Fibroblast of lung (primary cell): Measurements from ENCODE around the gene RBM17. TPM values are rescaled to one million over a fixed set of nuclear protein-coding genes. Genes with fewer than 3 reads are reported as not detected.
A peak's percentile ranks its signal among the peaks of the same experiment; 100 is the strongest.

Source experiments
- DNase-seq, 2 donors: peaks; one replicate each; pipeline versions ENCODE4 v3.0.0 to v3.0.0-alpha.2; 2010; ENCODE audit warnings: low read depth in 2 of 2
- H2AFZ ChIP-seq: 2 replicates; pipeline ENCODE4 v1.5.1; 2012; ENCODE audit warnings: low read length, control low read depth, inconsistent platforms
- H3K27ac ChIP-seq: 2 replicates; pipeline ENCODE4 v1.5.1; 2011; ENCODE audit warnings: low read length, control low read depth; ENCODE audit not compliant: insufficient read depth
- H3K27me3 ChIP-seq: 2 replicates; pipeline ENCODE4 v1.5.1; 2011; ENCODE audit warnings: mild to moderate bottlenecking, low read length; ENCODE audit not compliant: control insufficient read depth, insufficient read depth
- H3K36me3 ChIP-seq: 2 replicates; pipeline ENCODE4 v1.5.1; 2011; ENCODE audit warnings: low read length; ENCODE audit not compliant: control insufficient read depth, insufficient read depth
- H3K4me1 ChIP-seq: 2 replicates; pipeline ENCODE4 v1.5.1; 2011; ENCODE audit warnings: low read length; ENCODE audit not compliant: control insufficient read depth, insufficient read depth; ENCODE audit errors: extremely low read depth
- H3K4me2 ChIP-seq: 2 replicates; pipeline ENCODE4 v1.5.1; 2011; ENCODE audit warnings: low read length, control low read depth; ENCODE audit not compliant: insufficient read depth; ENCODE audit errors: extremely low read depth
- H3K4me3 ChIP-seq, 4 experiments: fragments of 200-600 bp in 1 of 4; sonication (generic) in 1 of 4; replicated peaks in 1 of 4; 2 replicates each; pipeline ENCODE4 v1.5.1; 2011 to 2016; ENCODE audit warnings: low read length in 4 of 4, low read depth in 3 of 4, mild to moderate bottlenecking in 3 of 4, control low read depth in 2 of 4, inconsistent platforms in 1 of 4, mixed read lengths in 1 of 4; ENCODE audit not compliant: insufficient read depth in 1 of 4; ENCODE audit errors: control extremely low read depth in 1 of 4
- H3K79me2 ChIP-seq: 2 replicates; pipeline ENCODE4 v1.5.1; 2012; ENCODE audit warnings: mild to moderate bottlenecking, low read length, inconsistent platforms; ENCODE audit not compliant: control insufficient read depth, insufficient read depth
- H3K9ac ChIP-seq: 2 replicates; pipeline ENCODE4 v1.5.1; 2011; ENCODE audit warnings: mild to moderate bottlenecking, low read length, control low read depth; ENCODE audit not compliant: insufficient read depth
- H3K9me3 ChIP-seq: 2 replicates; pipeline ENCODE4 v1.5.1; 2012; ENCODE audit warnings: low read depth, low read length; ENCODE audit not compliant: control insufficient read depth, insufficient read depth
- H4K20me1 ChIP-seq: 2 replicates; pipeline ENCODE4 v1.5.1; 2011; ENCODE audit warnings: low read length; ENCODE audit not compliant: control insufficient read depth, insufficient read depth; ENCODE audit errors: extremely low read depth
- CTCF ChIP-seq, 2 donors: IDR thresholded peaks in 1 of 2; conservative IDR thresholded peaks in 1 of 2; 1 replicate in 1 of 2; 2 replicates in 1 of 2; pipeline ENCODE4 v1.5.1; 2011 to 2012; ENCODE audit warnings: low read length in 2 of 2, control low read depth in 1 of 2, inconsistent platforms in 1 of 2, low read depth in 1 of 2, mild to moderate bottlenecking in 1 of 2
- EZH2 ChIP-seq: IDR thresholded peaks from 2 replicates; pipeline ENCODE4 v1.5.1; 2012; ENCODE audit warnings: low read length, control low read depth, mild to moderate bottlenecking; ENCODE audit errors: missing control alignments
- polyA plus RNA-seq, 2 donors: library from polyadenylated mRNA; depleted of rRNA in 1 of 2; stranded (reverse) in 1 of 2; unstranded in 1 of 2; fragments of >200 nt; gene quantifications; 2 replicates each; pipeline ENCODE4 v1.2.1, GENCODE V29; 2011 to 2012; ENCODE audit warnings: missing spikeins in 1 of 2
- total RNA-seq: library from RNA; depleted of rRNA; stranded (reverse); fragments of >200 nt; gene quantifications from 2 replicates; pipeline ENCODE4 v1.2.1, GENCODE V29; 2014

Gene RBM17
- total and polyA plus RNA-seq, 2 donors (not counting 1 experiment from before 2014, with no cell fraction given) = 28.9 to 46.1 TPM

DNA sequence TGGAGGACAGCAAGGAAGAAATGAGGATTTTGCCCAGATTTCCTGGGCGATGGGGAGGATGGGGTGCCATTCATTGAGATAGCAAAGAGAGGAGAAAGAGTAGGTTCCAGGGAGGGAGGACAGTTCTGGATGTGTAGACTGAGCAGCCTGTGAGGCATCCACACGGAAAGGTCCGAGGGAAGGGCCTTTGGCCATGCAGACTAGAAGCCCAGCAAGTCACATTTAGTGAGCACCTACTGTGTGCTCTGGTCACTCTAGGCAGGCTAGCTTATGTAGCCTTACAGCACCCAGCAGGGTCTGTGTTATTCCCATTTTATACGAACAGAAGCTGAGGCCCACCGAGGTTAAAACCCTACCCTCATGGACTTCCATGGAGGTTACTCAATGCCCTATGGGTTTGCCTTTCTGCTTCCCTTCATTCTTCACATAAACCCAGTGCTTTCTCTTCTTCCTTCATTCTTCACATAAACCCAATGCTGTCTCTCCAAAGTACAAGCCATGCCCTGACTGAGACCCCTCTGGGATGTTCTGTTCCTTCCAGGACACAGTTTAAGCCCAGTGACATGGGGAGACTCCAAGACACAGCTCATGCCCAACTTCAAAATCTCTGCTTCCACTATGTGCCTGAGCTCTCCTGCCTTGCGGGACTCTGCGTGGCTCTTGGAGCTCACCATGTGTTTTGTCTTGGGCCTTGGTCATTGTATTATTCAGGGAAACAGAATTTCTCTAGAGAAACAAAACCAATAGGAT, 40.4 kb upstream of the RBM17 start:
- Histone ChIP-seq H4K20me1 (no peaks in the 10 kb centered on the region), H3K27ac (no peak overlapping the region), H3K4me1 (no peaks in the 10 kb centered on the region), H3K4me3 (no peak overlapping the region), H3K79me2 (no peaks in the 10 kb centered on the region), H2AFZ (no peak overlapping the region), H3K36me3 (no peaks in the 10 kb centered on the region), H3K9me3 (no peaks in the 10 kb centered on the region), H3K4me2 (no peak overlapping the region), H3K27me3 (peaks cover 9% of the 10 kb centered on the region), H3K9ac (no peak overlapping the region)
- TF ChIP-seq CTCF (conservative IDR thresholded peaks at IDR 0.05 in 1 of 2, IDR thresholded peaks at IDR 0.05 in 1 of 2; ENCODE audit: low read depth in 1 of 2, low read length in 2 of 2) (no peak), EZH2 (no peak)
- DNase-seq = no peak

- Histone ChIP-seq H3K9me3 (no peaks in the 10 kb centered on the region), H3K9ac (no peak overlapping the region), H3K36me3 (no peaks in the 10 kb centered on the region), H3K4me2 (no peak overlapping the region), H2AFZ (no peak overlapping the region), H3K79me2 (no peaks in the 10 kb centered on the region), H3K4me1 (no peaks in the 10 kb centered on the region), H4K20me1 (no peaks in the 10 kb centered on the region), H3K27ac (no peak overlapping the region), H3K4me3 (no peak overlapping the region), H3K27me3 (peaks cover 7% of the 10 kb centered on the region)
- TF ChIP-seq EZH2 (no peak), CTCF (conservative IDR thresholded peaks at IDR 0.05 in 1 of 2, IDR thresholded peaks at IDR 0.05 in 1 of 2; ENCODE audit: low read depth in 1 of 2, low read length in 2 of 2) (no peak)
- no peak for DNase-seq
These were observed 39.8 kb upstream of the RBM17 start for GRCh38 chr10:6049031-6049400.

GRCh38 chr10:6050801-6051445, 37.9 kb upstream of the RBM17 start:
- peak overlapping the region; percentile 88 for H2AFZ ChIP-seq
- H3K9ac ChIP-seq = peak overlapping the region; percentile 18
- no peaks in the 10 kb centered on the region for H3K9me3 ChIP-seq
- peaks cover 5% of the 10 kb centered on the region for H3K27me3 ChIP-seq
- no peaks in the 10 kb centered on the region for H3K36me3 ChIP-seq
- DNase-seq = peak in 1 of 2 donors; percentile 71
- H4K20me1 ChIP-seq = no peaks in the 10 kb centered on the region
- no peaks in the 10 kb centered on the region for H3K4me1 ChIP-seq
- no peaks in the 10 kb centered on the region for H3K79me2 ChIP-seq
- peak overlapping the region; percentile 74 for H3K4me2 ChIP-seq
- peak overlapping the region; percentile 45 to 60 (median 51) for H3K4me3 ChIP-seq
- no peak overlapping the region for H3K27ac ChIP-seq
- TF ChIP-seq EZH2 (no peak), CTCF (conservative IDR thresholded peaks at IDR 0.05 in 1 of 2, IDR thresholded peaks at IDR 0.05 in 1 of 2; ENCODE audit: low read depth in 1 of 2, low read length in 2 of 2) (peak in 1 of 2 donors; percentile 33)
